ENCODE data around the gene REPS2.

The REPS2 gene

DNA sequence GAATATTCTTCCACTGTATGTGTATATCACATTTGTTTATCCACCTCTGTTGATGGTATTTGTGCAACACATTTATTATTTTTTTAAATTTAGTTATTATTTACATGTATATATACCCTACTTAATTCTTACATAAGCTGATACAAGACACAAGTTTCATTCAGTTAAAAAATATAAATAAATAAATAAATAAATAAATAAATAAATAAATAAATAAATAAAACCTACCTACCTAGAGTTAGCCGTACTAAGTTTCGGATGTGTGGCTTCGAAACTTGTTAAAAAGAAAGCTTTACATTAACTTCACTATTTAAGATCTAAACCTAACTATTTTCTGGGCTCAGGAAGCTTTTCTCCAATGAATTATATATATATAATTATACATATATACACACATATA is 23.3 kb upstream of the REPS2 start:
- TF ChIP-seq TAF1 (IDR thresholded peaks at IDR 0.05; ENCODE audit: low read depth, low read length), result no peak
- FAIRE-seq (no peak), DNase-seq (ENCODE audit: insufficient read length, low spot score) (no peak)

DNA sequence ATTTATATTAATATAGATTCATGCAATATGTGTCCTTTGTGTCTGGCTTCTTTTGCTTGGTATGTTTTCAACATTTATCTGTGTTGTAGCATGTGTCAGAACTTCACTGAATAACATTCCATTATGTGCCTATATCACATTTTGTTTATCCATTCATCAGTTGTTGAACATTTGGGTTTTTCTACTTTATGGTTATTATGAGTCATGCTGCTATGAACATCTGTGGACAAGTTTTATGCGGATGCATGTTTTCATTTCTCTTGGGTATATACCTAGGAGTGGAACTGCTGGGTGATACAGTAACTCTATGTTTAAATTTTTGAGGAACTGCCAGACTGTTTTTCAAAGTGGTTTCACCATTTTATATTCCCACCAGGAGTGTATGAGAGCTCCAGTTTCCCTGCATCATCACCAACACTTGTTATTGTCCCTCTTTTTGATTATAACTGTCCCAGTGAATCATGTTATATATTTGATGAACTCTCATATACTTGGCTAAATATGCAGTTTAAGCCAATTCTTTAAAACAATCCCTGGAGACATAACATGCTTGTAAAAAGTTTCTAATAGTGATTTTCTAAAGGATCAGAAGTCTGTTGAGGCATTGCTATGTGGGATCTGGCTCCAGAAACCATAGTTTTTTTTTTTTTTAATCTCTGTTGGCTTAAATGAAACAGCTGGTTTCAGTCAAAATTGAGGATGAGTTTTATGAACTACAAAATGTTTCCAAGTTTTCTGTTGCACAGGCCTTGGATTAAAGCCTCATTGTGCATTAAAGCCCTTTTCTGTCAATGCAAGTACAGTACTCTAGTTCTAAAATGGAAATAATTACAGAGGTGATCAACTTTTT is 21.6 kb upstream of the REPS2 start:
- no peak for FAIRE-seq
- no peak for DNase-seq (ENCODE audit: insufficient read length, low spot score)
- TF ChIP-seq SPI1 (IDR thresholded peaks at IDR 0.05; ENCODE audit: low read depth, low read length), result no peak
- no peak for TF ChIP-seq TAF1 (IDR thresholded peaks at IDR 0.05; ENCODE audit: low read depth, low read length)

DNA sequence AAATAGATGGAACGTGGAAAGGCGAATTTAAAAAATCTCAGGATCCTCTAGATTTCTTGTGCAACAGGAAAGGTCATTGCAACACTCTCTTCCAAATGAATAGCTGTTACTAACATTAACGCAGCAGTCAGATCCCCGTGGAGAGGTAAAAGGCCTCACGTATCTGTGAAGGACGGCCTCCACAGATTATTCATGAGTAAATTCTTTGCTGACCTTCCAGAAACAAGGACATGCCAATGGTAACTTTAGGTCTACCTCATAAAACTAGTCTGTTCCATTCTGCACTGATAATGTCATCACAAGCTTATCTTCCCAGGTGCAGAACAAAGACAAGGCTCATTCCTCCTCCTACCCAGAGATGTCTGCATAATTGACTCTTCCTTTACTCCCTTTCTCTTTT is 16.1 kb upstream of the REPS2 start:
- no peak for DNase-seq (ENCODE audit: insufficient read length, low spot score)
- TF ChIP-seq POLR2AphosphoS5 (IDR thresholded peaks at IDR 0.05; ENCODE audit: low read depth, low read length) (no peak), POLR2A (IDR thresholded peaks at IDR 0.05; ENCODE audit: low read depth, low read length) (no peak)
- no peak for FAIRE-seq

DNA sequence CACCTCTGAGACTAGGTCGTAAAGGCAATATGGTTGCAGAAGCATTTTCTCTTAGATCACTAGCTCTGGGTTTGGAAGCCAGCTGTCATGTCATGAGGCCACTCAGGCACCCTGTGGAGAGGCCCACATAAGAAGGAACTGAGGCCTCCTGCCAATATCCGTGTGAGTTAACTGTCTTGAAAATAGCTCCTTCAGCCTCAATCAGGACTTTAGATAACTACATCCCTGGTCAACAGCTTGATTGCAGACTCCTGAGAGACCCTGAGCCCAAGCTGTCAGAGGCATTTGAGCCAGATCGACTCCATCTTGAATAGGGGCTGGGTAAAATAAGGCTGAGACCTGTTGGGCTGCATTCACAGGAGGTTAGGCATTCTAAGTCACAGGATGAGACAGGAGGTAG is 15.1 kb upstream of the REPS2 start:
- FAIRE-seq (no peak), DNase-seq (ENCODE audit: insufficient read length, low spot score) (no peak)
- no peak for TF ChIP-seq TAF1 (IDR thresholded peaks at IDR 0.05; ENCODE audit: low read depth, low read length)
- no peak for TF ChIP-seq POU2F2 (IDR thresholded peaks at IDR 0.05; ENCODE audit: low read depth, low read length)
- no peak for TF ChIP-seq POLR2AphosphoS5 (IDR thresholded peaks at IDR 0.05; ENCODE audit: low read depth, low read length)
- no peak for TF ChIP-seq POLR2A (IDR thresholded peaks at IDR 0.05; ENCODE audit: low read depth, low read length)
- no peak for TF ChIP-seq PAX5 (IDR thresholded peaks at IDR 0.05; ENCODE audit: insufficient read depth, low read length, severe bottlenecking)
- TF ChIP-seq SPI1 (IDR thresholded peaks at IDR 0.05; ENCODE audit: low read depth, low read length), result no peak

DNA sequence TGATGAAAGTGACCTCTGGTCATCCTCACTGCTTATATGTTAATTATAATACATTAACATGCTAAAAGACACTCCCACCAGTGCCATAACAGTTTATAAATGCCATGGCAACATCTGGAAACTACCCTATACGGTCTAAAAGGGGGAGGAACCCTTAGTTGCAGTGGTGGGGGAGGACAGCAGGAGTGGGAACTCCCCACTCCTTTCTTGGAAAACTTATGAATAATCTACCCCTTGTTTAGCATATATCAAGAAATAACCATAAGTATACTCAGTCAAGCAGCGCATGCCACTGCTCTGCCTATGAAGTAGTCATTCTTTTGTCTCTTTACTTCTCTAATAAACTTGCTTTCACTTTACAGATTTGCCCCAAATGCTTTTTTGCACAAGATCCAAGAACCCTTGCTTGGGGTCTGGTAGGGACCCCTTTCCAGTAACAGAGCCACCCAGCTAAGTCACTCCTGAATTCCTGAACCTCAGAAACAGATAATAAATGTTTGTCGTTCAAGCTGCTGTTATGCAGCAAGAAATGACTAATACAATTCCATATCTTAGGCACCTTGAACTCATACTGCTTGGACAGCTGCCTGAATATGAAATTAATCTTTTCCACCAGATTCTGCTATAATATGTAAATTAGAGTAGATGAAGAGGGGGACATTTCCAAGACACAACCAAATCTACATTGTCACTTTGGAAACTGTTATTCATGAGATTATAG is 14.4 kb upstream of the REPS2 start:
- FAIRE-seq (no peak), DNase-seq (ENCODE audit: insufficient read length, low spot score) (no peak)
- TF ChIP-seq POLR2A (IDR thresholded peaks at IDR 0.05; ENCODE audit: low read depth, low read length) (no peak), SPI1 (IDR thresholded peaks at IDR 0.05; ENCODE audit: low read depth, low read length) (no peak), TAF1 (IDR thresholded peaks at IDR 0.05; ENCODE audit: low read depth, low read length) (no peak), PAX5 (IDR thresholded peaks at IDR 0.05; ENCODE audit: insufficient read depth, low read length, severe bottlenecking) (no peak), POLR2AphosphoS5 (IDR thresholded peaks at IDR 0.05; ENCODE audit: low read depth, low read length) (no peak), POU2F2 (IDR thresholded peaks at IDR 0.05; ENCODE audit: low read depth, low read length) (no peak)

DNA sequence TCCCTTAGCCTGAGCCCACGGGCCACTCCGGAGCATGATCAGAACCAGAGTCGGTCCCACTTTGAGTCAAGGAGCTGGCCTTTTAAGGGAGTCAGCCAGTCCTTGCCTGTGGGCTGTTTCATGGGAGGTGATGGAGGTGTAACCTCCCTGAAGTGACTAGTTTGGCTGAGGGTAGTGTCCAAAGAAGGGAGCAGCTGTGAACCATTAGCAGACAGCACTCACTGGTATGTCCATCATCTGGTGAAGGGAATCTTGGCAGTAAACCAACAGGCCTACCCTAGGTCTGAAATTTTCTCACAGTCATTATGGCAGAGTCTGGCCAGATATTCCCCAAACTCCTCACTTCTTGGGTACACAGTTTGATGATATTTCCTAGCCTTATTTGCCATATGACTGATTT is 12.3 kb upstream of the REPS2 start:
- DNase-seq (ENCODE audit: insufficient read length, low spot score), result no peak
- no peak for FAIRE-seq
- TF ChIP-seq POU2F2 (IDR thresholded peaks at IDR 0.05; ENCODE audit: low read depth, low read length) (no peak), PAX5 (IDR thresholded peaks at IDR 0.05; ENCODE audit: insufficient read depth, low read length, severe bottlenecking) (no peak), TAF1 (IDR thresholded peaks at IDR 0.05; ENCODE audit: low read depth, low read length) (no peak), POLR2AphosphoS5 (IDR thresholded peaks at IDR 0.05; ENCODE audit: low read depth, low read length) (no peak), POLR2A (IDR thresholded peaks at IDR 0.05; ENCODE audit: low read depth, low read length) (no peak), SPI1 (IDR thresholded peaks at IDR 0.05; ENCODE audit: low read depth, low read length) (no peak)

DNA sequence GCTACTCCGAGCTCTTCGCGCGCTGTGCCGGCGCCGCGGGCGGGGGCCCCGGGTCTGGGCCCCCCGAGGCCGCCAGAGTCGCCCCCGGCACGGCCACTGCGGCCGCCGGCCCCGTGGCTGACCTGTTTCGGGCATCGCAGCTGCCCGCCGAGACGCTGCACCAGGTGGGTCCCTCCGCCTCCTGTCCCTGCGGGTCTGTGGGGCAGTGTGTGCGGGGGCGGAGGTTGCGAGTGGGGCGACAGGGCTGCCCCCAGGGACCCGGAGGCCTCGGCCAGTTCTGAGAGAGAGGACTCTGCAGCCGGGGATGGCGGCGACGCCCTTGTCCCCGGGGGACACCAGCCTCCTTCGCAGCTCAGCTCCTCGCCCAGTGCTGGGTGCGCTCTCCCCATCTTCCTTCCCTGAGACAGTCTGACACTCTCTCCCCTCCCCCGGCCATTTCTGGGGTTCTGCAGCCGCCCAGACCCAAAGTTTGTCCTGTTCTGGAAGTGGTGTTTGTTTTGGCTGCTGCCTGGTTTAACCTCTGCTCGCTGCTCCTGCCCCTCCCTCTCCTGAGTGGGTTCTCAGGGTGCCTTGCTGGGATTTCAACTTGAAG is 609 bp downstream of the REPS2 start:
- DNase-seq (ENCODE audit: insufficient read length, low spot score) (no peak), FAIRE-seq (no peak)
- no peak for TF ChIP-seq TAF1 (IDR thresholded peaks at IDR 0.05; ENCODE audit: low read depth, low read length)
- no peak for TF ChIP-seq PAX5 (IDR thresholded peaks at IDR 0.05; ENCODE audit: insufficient read depth, low read length, severe bottlenecking)
- TF ChIP-seq POLR2A (IDR thresholded peaks at IDR 0.05; ENCODE audit: low read depth, low read length), result no peak
- TF ChIP-seq POLR2AphosphoS5 (IDR thresholded peaks at IDR 0.05; ENCODE audit: low read depth, low read length), result no peak
- TF ChIP-seq SPI1 (IDR thresholded peaks at IDR 0.05; ENCODE audit: low read depth, low read length), result no peak
- TF ChIP-seq POU2F2 (IDR thresholded peaks at IDR 0.05; ENCODE audit: low read depth, low read length), result no peak

DNA sequence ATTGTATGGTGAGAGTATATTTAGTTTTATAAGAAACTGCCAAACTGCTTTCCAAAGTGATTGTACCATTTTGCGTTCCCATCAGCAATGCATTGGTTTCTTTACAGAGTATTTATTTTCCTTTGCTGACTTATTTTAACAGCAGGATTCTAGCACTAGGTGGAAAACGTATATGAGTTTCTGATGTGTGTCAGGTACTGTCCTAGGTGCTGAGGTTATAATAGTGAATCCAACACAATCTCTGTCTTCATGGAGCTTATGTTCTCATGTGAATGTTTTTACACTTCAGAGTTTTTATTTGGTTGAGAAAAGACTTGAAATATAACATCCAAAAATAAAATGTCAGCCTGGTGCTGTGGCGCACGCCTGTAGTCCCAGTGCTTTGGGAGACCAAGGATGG is 4.0 kb downstream of the REPS2 start:
- no peak for FAIRE-seq

DNA sequence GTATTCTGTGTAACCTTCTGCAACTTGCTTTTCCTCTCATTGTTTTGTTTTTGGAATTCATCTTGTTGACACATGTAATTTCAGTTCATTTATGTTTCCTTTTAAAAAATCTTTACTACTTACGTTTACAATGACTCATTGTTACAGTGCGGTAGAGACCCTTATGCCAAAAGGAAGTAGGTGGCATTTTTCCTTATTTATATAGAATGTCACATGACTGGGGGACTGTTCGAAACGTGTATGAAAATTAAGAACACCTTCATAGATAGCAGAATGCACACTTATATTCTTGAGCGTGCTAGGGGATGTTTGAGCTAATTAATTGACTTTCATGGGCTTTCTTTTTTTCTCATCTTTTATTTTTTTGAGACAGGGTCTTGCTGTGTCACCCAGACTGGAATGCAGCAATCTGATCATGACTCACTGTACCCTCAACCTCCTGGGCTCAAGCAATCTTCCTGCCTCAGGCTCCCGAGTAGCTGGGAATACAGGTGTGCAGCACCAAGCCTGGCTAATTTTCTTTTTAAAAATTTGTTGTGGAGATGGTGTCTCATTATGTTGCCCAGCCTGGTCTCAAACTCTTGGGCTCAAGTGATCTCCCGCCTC is 7.3 kb downstream of the REPS2 start:
- FAIRE-seq (no peak), DNase-seq (ENCODE audit: insufficient read length, low spot score) (no peak)
- no peak for TF ChIP-seq POU2F2 (IDR thresholded peaks at IDR 0.05; ENCODE audit: low read depth, low read length)
- TF ChIP-seq POLR2AphosphoS5 (IDR thresholded peaks at IDR 0.05; ENCODE audit: low read depth, low read length), result no peak
- TF ChIP-seq POLR2A (IDR thresholded peaks at IDR 0.05; ENCODE audit: low read depth, low read length), result no peak
- TF ChIP-seq PAX5 (IDR thresholded peaks at IDR 0.05; ENCODE audit: insufficient read depth, low read length, severe bottlenecking), result no peak
- no peak for TF ChIP-seq TAF1 (IDR thresholded peaks at IDR 0.05; ENCODE audit: low read depth, low read length)
- no peak for TF ChIP-seq SPI1 (IDR thresholded peaks at IDR 0.05; ENCODE audit: low read depth, low read length)

More for the DNA sequence above, 4.0 kb downstream of the REPS2 start:
- no peak for DNase-seq (ENCODE audit: insufficient read length, low spot score)
- TF ChIP-seq SPI1 (IDR thresholded peaks at IDR 0.05; ENCODE audit: low read depth, low read length) (no peak), PAX5 (IDR thresholded peaks at IDR 0.05; ENCODE audit: insufficient read depth, low read length, severe bottlenecking) (no peak), TAF1 (IDR thresholded peaks at IDR 0.05; ENCODE audit: low read depth, low read length) (no peak), POLR2AphosphoS5 (IDR thresholded peaks at IDR 0.05; ENCODE audit: low read depth, low read length) (no peak), POU2F2 (IDR thresholded peaks at IDR 0.05; ENCODE audit: low read depth, low read length) (no peak), POLR2A (IDR thresholded peaks at IDR 0.05; ENCODE audit: low read depth, low read length) (no peak)

All from GM12891 (cell line).